Body of pancreas (tissue), 4 donors: ENCODE data around the gene ATE1.

Source experiments
- CTCF ChIP-seq, 7 experiments: fragments of 450-650 bp in 4 of 7; fragments of 200-600 bp in 3 of 7; sonication (generic) in 3 of 7; IDR thresholded peaks; one replicate each; pipeline ENCODE4 v1.5.1; 2016 to 2019; ENCODE audit warnings: antibody characterized with exemption in 7 of 7
- POLR2A ChIP-seq, 3 donors: fragments of 450-650 bp; IDR thresholded peaks; one replicate each; pipeline ENCODE4 v1.6.1; 2016; ENCODE audit warnings: antibody characterized with exemption in 3 of 3, mild to moderate bottlenecking in 2 of 3

GRCh38 chr10:121765204-121765603 lies 162.6 kb downstream of the ATE1 start:
- no peak for TF ChIP-seq CTCF (IDR thresholded peaks at IDR 0.05)
- no peak for TF ChIP-seq POLR2A (IDR thresholded peaks at IDR 0.05)
